Liver (tissue), 9 donors: ENCODE results near the gene CBX2. TPM values are rescaled to one million over a fixed set of nuclear protein-coding genes. Genes with fewer than 3 reads are reported as not detected.

Experiments
- DNase-seq: peaks from one replicate; pipeline ENCODE4 v3.0.0-alpha.2; 2017; ENCODE audit warnings: low spot score
- H3K27ac ChIP-seq, 2 donors: one replicate each; pipeline ENCODE4 v1.7.0; 2013; ENCODE audit warnings: inconsistent platforms in 2 of 2, low read length in 2 of 2, control low read depth in 1 of 2, low read depth in 1 of 2, mild to moderate bottlenecking in 1 of 2
- H3K27me3 ChIP-seq, 4 donors: one replicate each; pipeline versions ENCODE4 v1.6.1 to v1.7.0; 2013; ENCODE audit warnings: low read length in 3 of 4, inconsistent platforms in 1 of 4, mild to moderate bottlenecking in 1 of 4, moderate library complexity in 1 of 4; ENCODE audit not compliant: control insufficient read depth in 4 of 4, insufficient read depth in 4 of 4
- H3K36me3 ChIP-seq, 4 donors: one replicate each; pipeline versions ENCODE4 v1.6.1 to v1.7.0; 2013; ENCODE audit warnings: low read length in 3 of 4, mild to moderate bottlenecking in 3 of 4, low read depth in 1 of 4, moderate library complexity in 1 of 4; ENCODE audit not compliant: control insufficient read depth in 4 of 4, insufficient read depth in 3 of 4
- H3K4me1 ChIP-seq, 4 donors: one replicate each; pipeline versions ENCODE4 v1.6.1 to v1.7.0; 2013; ENCODE audit warnings: low read length in 3 of 4, mild to moderate bottlenecking in 3 of 4, moderate library complexity in 1 of 4; ENCODE audit not compliant: control insufficient read depth in 4 of 4, insufficient read depth in 4 of 4
- H3K4me3 ChIP-seq, 3 donors: one replicate each; pipeline versions ENCODE4 v1.6.1 to v1.7.0; 2013; ENCODE audit warnings: low read length in 3 of 3, control low read depth in 1 of 3, low read depth in 1 of 3, mild to moderate bottlenecking in 1 of 3
- H3K9ac ChIP-seq, 2 donors: one replicate each; pipeline ENCODE4 v1.7.0; 2013; ENCODE audit warnings: low read length in 2 of 2, mild to moderate bottlenecking in 2 of 2, moderate library complexity in 2 of 2, control low read depth in 1 of 2, low read depth in 1 of 2
- H3K9me3 ChIP-seq, 4 donors: one replicate each; pipeline versions ENCODE4 v1.6.1 to v1.7.0; 2013; ENCODE audit warnings: low read length in 3 of 4; ENCODE audit not compliant: control insufficient read depth in 4 of 4
- ATF3 ChIP-seq: IDR thresholded peaks from 2 replicates; pipeline ENCODE4 v1.6.1; 2016; ENCODE audit warnings: antibody characterized with exemption
- EGR1 ChIP-seq, 2 donors: IDR thresholded peaks; 2 replicates each; pipeline ENCODE4 v1.6.1; 2016 to 2018; ENCODE audit warnings: antibody characterized with exemption in 2 of 2, low read depth in 2 of 2
- FOXA1 ChIP-seq: IDR thresholded peaks from 2 replicates; pipeline ENCODE4 v1.6.1; 2016; ENCODE audit warnings: antibody characterized with exemption
- GABPA ChIP-seq, 2 donors: IDR thresholded peaks in 1 of 2; conservative IDR thresholded peaks in 1 of 2; 2 replicates each; pipeline ENCODE4 v1.6.1; 2016; ENCODE audit warnings: antibody characterized with exemption in 2 of 2, mild to moderate bottlenecking in 1 of 2, moderate library complexity in 1 of 2
- HNF4A ChIP-seq, 2 donors: conservative IDR thresholded peaks; 2 replicates each; pipeline ENCODE4 v1.6.1; 2016; ENCODE audit warnings: antibody characterized with exemption in 2 of 2, mild to moderate bottlenecking in 2 of 2
- HNF4G ChIP-seq: IDR thresholded peaks from 2 replicates; pipeline ENCODE4 v1.6.1; 2016; ENCODE audit warnings: antibody characterized with exemption
- JUND ChIP-seq, 2 donors: IDR thresholded peaks; 2 replicates each; pipeline ENCODE4 v1.6.1; 2016; ENCODE audit warnings: antibody characterized with exemption in 2 of 2
- NR2F2 ChIP-seq: IDR thresholded peaks from 2 replicates; pipeline ENCODE4 v1.6.1; 2016; ENCODE audit warnings: antibody characterized with exemption
- RAD21 ChIP-seq, 2 donors: IDR thresholded peaks; 2 replicates each; pipeline ENCODE4 v1.6.1; 2016; ENCODE audit warnings: antibody characterized with exemption in 2 of 2, mild to moderate bottlenecking in 2 of 2
- RXRA ChIP-seq, 2 donors: IDR thresholded peaks; 2 replicates each; pipeline ENCODE4 v1.6.1; 2017 to 2018; ENCODE audit warnings: antibody characterized with exemption in 2 of 2, mild to moderate bottlenecking in 1 of 2
- SP1 ChIP-seq: IDR thresholded peaks from 2 replicates; pipeline ENCODE4 v1.6.1; 2018; ENCODE audit warnings: antibody characterized with exemption, mild to moderate bottlenecking
- TAF1 ChIP-seq: conservative IDR thresholded peaks from 2 replicates; pipeline ENCODE4 v1.6.1; 2016; ENCODE audit warnings: antibody characterized with exemption, mild to moderate bottlenecking
- YY1 ChIP-seq: IDR thresholded peaks from 2 replicates; pipeline ENCODE4 v1.6.1; 2016; ENCODE audit warnings: antibody characterized with exemption, mild to moderate bottlenecking
- ZBTB33 ChIP-seq: IDR thresholded peaks from 2 replicates; pipeline ENCODE4 v1.6.1; 2016; ENCODE audit warnings: antibody characterized with exemption
- WGBS: extraction: QIAGEN DNeasy Blood & Tissue Kit; methylation state at CpG from one replicate; pipeline ENCODE4 v1.1.7; 2013; 5-methylcytosine and 5-hydroxymethylcytosine counted together
- polyA plus RNA-seq, 2 donors: library from polyadenylated mRNA; stranded (reverse) in 1 of 2; unstranded in 1 of 2; fragments of 200-250 nt in 1 of 2; fragments of >200 nt in 1 of 2; fragmentation: Nextera tagmentation in 1 of 2; extraction: Ambion mirVana in 1 of 2; gene quantifications; one replicate each; pipeline versions ENCODE4 v1.2.1 to v1.2.3, GENCODE V29; 2013 to 2015
- total RNA-seq, 2 donors: library from RNA; depleted of rRNA; stranded (reverse); fragments of >200 nt; gene quantifications; one replicate each; pipeline ENCODE4 v1.2.3, GENCODE V29; 2014
- TF ChIP-seq, protein P1 (sequence below): IDR thresholded peaks from 2 replicates; pipeline ENCODE4 v1.6.1; 2016; ENCODE audit warnings: antibody characterized with exemption
- TF ChIP-seq, protein P2 (sequence below): fragments of 150-350 bp; IDR thresholded peaks from 2 replicates; pipeline ENCODE4 v1.5.1; 2017; ENCODE audit warnings: improper control_type of control experiment, low read depth, low read length; ENCODE audit not compliant: missing input control
- TF ChIP-seq, protein P3 (sequence below): IDR thresholded peaks from 2 replicates; pipeline ENCODE4 v1.6.1; 2016; ENCODE audit warnings: antibody characterized with exemption, mild to moderate bottlenecking
- donor health status: healthy.
- donor health status: healthy.
- donor health status: healthy.
- donor health status: healthy.
- donor health status: healthy.

Gene CBX2
- total and polyA plus RNA-seq, 4 donors: 0.33 to 2.4 (median 0.53) TPM

- peaks cover 0 to 8% (median 5%) of the 10 kb centered on the region in 4 donors for H3K27me3 ChIP-seq
- peaks cover 0 to 1% (median 0%) of the 10 kb centered on the region in 4 donors for H3K36me3 ChIP-seq
- DNase-seq: no peak
Observed at GRCh38 chr17:79749958-79750357, 28.0 kb upstream of the CBX2 start.

GRCh38 chr17:79750650-79751545, 27.1 kb upstream of the CBX2 start:
- H3K9me3 ChIP-seq: no peaks in the 10 kb centered on the region
- peaks cover 0 to 1% (median 0%) of the 10 kb centered on the region in 4 donors for H3K36me3 ChIP-seq
- no peak for DNase-seq
- 76% methylated on average over 13 of the region's 13 CpGs for WGBS
- peaks cover 0 to 8% (median 5%) of the 10 kb centered on the region in 4 donors for H3K27me3 ChIP-seq
- H3K4me1 ChIP-seq: peaks cover 0 to 7% (median 2%) of the 10 kb centered on the region in 4 donors
- H3K27ac ChIP-seq: no peak overlapping the region
- no peak overlapping the region for H3K4me3 ChIP-seq
- no peak overlapping the region for H3K9ac ChIP-seq
- TF ChIP-seq, protein P1, sequence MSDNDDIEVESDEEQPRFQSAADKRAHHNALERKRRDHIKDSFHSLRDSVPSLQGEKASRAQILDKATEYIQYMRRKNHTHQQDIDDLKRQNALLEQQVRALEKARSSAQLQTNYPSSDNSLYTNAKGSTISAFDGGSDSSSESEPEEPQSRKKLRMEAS: no peak
- TF ChIP-seq HNF4G (no peak), ZBTB33 (no peak), SP1 (no peak), NR2F2 (no peak), RXRA (IDR thresholded peaks at IDR 0.05) (no peak), TAF1 (no peak), HNF4A (conservative IDR thresholded peaks at IDR 0.05) (no peak), ATF3 (no peak), JUND (IDR thresholded peaks at IDR 0.05) (no peak), GABPA (IDR thresholded peaks at IDR 0.05 in 1 of 2, conservative IDR thresholded peaks at IDR 0.05 in 1 of 2) (no peak)

More at GRCh38 chr17:79749958-79750357, 28.0 kb upstream of the CBX2 start:
- Histone ChIP-seq H3K9me3 (no peaks in the 10 kb centered on the region), H3K4me3 (no peak overlapping the region), H3K4me1 (peaks cover 0 to 7% (median 3%) of the 10 kb centered on the region in 4 donors), H3K9ac (no peak overlapping the region), H3K27ac (no peak overlapping the region)
- TF ChIP-seq YY1 (no peak), RAD21 (IDR thresholded peaks at IDR 0.05) (no peak), SP1 (no peak), ATF3 (no peak), JUND (IDR thresholded peaks at IDR 0.05) (no peak), RXRA (IDR thresholded peaks at IDR 0.05) (no peak), FOXA1 (no peak), HNF4G (no peak), EGR1 (IDR thresholded peaks at IDR 0.05; ENCODE audit: low read depth in 2 of 2) (no peak), NR2F2 (no peak), GABPA (IDR thresholded peaks at IDR 0.05 in 1 of 2, conservative IDR thresholded peaks at IDR 0.05 in 1 of 2) (no peak), TAF1 (no peak)
- TF ChIP-seq, protein P2, sequence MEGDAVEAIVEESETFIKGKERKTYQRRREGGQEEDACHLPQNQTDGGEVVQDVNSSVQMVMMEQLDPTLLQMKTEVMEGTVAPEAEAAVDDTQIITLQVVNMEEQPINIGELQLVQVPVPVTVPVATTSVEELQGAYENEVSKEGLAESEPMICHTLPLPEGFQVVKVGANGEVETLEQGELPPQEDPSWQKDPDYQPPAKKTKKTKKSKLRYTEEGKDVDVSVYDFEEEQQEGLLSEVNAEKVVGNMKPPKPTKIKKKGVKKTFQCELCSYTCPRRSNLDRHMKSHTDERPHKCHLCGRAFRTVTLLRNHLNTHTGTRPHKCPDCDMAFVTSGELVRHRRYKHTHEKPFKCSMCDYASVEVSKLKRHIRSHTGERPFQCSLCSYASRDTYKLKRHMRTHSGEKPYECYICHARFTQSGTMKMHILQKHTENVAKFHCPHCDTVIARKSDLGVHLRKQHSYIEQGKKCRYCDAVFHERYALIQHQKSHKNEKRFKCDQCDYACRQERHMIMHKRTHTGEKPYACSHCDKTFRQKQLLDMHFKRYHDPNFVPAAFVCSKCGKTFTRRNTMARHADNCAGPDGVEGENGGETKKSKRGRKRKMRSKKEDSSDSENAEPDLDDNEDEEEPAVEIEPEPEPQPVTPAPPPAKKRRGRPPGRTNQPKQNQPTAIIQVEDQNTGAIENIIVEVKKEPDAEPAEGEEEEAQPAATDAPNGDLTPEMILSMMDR: no peak
- TF ChIP-seq, protein P3, sequence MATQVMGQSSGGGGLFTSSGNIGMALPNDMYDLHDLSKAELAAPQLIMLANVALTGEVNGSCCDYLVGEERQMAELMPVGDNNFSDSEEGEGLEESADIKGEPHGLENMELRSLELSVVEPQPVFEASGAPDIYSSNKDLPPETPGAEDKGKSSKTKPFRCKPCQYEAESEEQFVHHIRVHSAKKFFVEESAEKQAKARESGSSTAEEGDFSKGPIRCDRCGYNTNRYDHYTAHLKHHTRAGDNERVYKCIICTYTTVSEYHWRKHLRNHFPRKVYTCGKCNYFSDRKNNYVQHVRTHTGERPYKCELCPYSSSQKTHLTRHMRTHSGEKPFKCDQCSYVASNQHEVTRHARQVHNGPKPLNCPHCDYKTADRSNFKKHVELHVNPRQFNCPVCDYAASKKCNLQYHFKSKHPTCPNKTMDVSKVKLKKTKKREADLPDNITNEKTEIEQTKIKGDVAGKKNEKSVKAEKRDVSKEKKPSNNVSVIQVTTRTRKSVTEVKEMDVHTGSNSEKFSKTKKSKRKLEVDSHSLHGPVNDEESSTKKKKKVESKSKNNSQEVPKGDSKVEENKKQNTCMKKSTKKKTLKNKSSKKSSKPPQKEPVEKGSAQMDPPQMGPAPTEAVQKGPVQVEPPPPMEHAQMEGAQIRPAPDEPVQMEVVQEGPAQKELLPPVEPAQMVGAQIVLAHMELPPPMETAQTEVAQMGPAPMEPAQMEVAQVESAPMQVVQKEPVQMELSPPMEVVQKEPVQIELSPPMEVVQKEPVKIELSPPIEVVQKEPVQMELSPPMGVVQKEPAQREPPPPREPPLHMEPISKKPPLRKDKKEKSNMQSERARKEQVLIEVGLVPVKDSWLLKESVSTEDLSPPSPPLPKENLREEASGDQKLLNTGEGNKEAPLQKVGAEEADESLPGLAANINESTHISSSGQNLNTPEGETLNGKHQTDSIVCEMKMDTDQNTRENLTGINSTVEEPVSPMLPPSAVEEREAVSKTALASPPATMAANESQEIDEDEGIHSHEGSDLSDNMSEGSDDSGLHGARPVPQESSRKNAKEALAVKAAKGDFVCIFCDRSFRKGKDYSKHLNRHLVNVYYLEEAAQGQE: no peak
- TF ChIP-seq, protein P1: no peak
- WGBS: 45% methylated on average over 3 of the region's 3 CpGs
